SK-N-SH treated with all-trans-retinoic acid at 6 μM for 48 hours (cell line): ENCODE measurements around the gene NMUR1.

Experiments used
- ARNTL ChIP-seq: fragments of 450-650 bp; formaldehyde crosslinking; IDR thresholded peaks from 2 replicates; pipeline ENCODE4 v1.5.0; 2020; ENCODE audit warnings: low read depth, mild to moderate bottlenecking, moderate library complexity, borderline replicate concordance
- BACH2 ChIP-seq: fragments of 250-450 bp; sonication (Bioruptor Pico); IDR thresholded peaks from 2 replicates; pipeline ENCODE4 v1.9.0; 2021; ENCODE audit warnings: mild to moderate bottlenecking, borderline replicate concordance
- CSRNP3 ChIP-seq: fragments of 250-450 bp; sonication (Bioruptor Pico); IDR thresholded peaks from 2 replicates; pipeline ENCODE4 v1.5.1; 2021; ENCODE audit warnings: mild to moderate bottlenecking, moderate library complexity
- ESRRG ChIP-seq: fragments of 250-450 bp; sonication (Bioruptor Pico); IDR thresholded peaks from 2 replicates; pipeline ENCODE4 v1.6.1; 2021; ENCODE audit warnings: mild to moderate bottlenecking
- POU6F1 ChIP-seq: fragments of 250-450 bp; sonication (Bioruptor Pico); IDR thresholded peaks from 2 replicates; pipeline ENCODE4 v1.8.0; 2021; ENCODE audit warnings: low read depth, mild to moderate bottlenecking, moderate library complexity, borderline replicate concordance
- RARB ChIP-seq: fragments of 250-450 bp; sonication (Bioruptor Pico); IDR thresholded peaks from 2 replicates; pipeline ENCODE4 v1.8.0; 2021; ENCODE audit warnings: mild to moderate bottlenecking, moderate library complexity
- SNAI2 ChIP-seq: fragments of 250-450 bp; sonication (Bioruptor Pico); IDR thresholded peaks from 2 replicates; pipeline ENCODE4 v1.5.0; 2020; ENCODE audit warnings: mild to moderate bottlenecking, moderate library complexity
- ZFP3 ChIP-seq: fragments of 250-450 bp; sonication (Bioruptor Pico); IDR thresholded peaks from 2 replicates; pipeline ENCODE4 v1.5.0; 2020; ENCODE audit warnings: mild to moderate bottlenecking, moderate library complexity
- ZFP30 ChIP-seq: fragments of 450-650 bp; formaldehyde crosslinking; IDR thresholded peaks from 2 replicates; pipeline ENCODE4 v1.5.0; 2022; ENCODE audit warnings: mild to moderate bottlenecking, moderate library complexity
- ZNF565 ChIP-seq: fragments of 450-650 bp; formaldehyde crosslinking; conservative IDR thresholded peaks from 2 replicates; pipeline ENCODE4 v1.5.0; 2020; ENCODE audit warnings: low read depth, mild to moderate bottlenecking, moderate library complexity
- ZNF8 ChIP-seq: fragments of 450-650 bp; formaldehyde crosslinking; IDR thresholded peaks from 2 replicates; pipeline ENCODE4 v1.5.0; 2020; ENCODE audit warnings: mild to moderate bottlenecking, moderate library complexity
- TF ChIP-seq, protein P1 (sequence below): fragments of 250-450 bp; sonication (Bioruptor Pico); IDR thresholded peaks from 2 replicates; pipeline ENCODE4 v1.5.1; 2020; ENCODE audit warnings: low read depth, mild to moderate bottlenecking, moderate library complexity
- TF ChIP-seq, protein P2 (sequence below): fragments of 250-450 bp; sonication (Bioruptor Pico); IDR thresholded peaks from 2 replicates; pipeline ENCODE4 v1.8.0; 2020; ENCODE audit warnings: mild to moderate bottlenecking, moderate library complexity, borderline replicate concordance
- TF ChIP-seq, protein P3 (sequence below): fragments of 250-450 bp; sonication (Bioruptor Pico); IDR thresholded peaks from 2 replicates; pipeline ENCODE4 v1.5.0; 2020; ENCODE audit warnings: mild to moderate bottlenecking, moderate library complexity

DNA sequence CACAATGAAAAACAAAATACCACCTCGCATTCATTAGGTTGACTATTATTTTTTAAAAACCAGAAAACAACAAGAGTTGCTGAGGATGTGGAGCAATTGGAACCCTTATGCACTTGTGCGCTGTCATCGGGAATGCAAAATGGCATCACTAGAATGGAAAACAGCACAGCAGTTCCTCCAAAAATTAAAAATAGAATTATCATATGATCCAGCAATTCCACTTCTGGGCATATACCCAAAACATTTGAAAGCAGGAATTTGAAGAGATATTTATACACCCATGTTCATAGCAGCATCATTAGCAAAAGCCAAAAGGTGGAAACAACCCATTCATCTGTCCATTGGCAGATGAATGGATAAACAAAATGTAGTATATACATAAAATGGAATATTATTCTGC is 11.9 kb upstream of the NMUR1 start:
- TF ChIP-seq ESRRG (CRISPR knock-in tag), result no peak
- TF ChIP-seq BACH2, result no peak
- TF ChIP-seq, protein P1, sequence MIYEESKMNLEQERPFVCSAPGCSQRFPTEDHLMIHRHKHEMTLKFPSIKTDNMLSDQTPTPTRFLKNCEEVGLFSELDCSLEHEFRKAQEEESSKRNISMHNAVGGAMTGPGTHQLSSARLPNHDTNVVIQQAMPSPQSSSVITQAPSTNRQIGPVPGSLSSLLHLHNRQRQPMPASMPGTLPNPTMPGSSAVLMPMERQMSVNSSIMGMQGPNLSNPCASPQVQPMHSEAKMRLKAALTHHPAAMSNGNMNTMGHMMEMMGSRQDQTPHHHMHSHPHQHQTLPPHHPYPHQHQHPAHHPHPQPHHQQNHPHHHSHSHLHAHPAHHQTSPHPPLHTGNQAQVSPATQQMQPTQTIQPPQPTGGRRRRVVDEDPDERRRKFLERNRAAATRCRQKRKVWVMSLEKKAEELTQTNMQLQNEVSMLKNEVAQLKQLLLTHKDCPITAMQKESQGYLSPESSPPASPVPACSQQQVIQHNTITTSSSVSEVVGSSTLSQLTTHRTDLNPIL (CRISPR knock-in tag), result no peak
- TF ChIP-seq ZNF565, result no peak
- TF ChIP-seq, protein P2, sequence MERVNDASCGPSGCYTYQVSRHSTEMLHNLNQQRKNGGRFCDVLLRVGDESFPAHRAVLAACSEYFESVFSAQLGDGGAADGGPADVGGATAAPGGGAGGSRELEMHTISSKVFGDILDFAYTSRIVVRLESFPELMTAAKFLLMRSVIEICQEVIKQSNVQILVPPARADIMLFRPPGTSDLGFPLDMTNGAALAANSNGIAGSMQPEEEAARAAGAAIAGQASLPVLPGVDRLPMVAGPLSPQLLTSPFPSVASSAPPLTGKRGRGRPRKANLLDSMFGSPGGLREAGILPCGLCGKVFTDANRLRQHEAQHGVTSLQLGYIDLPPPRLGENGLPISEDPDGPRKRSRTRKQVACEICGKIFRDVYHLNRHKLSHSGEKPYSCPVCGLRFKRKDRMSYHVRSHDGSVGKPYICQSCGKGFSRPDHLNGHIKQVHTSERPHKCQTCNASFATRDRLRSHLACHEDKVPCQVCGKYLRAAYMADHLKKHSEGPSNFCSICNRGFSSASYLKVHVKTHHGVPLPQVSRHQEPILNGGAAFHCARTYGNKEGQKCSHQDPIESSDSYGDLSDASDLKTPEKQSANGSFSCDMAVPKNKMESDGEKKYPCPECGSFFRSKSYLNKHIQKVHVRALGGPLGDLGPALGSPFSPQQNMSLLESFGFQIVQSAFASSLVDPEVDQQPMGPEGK (CRISPR knock-in tag), result no peak
- TF ChIP-seq ZFP30 (CRISPR knock-in tag), result no peak
- TF ChIP-seq POU6F1 (CRISPR knock-in tag), result no peak
- TF ChIP-seq ZFP3, result no peak
- no peak for TF ChIP-seq RARB (CRISPR knock-in tag)
- TF ChIP-seq SNAI2 (CRISPR knock-in tag), result no peak
- no peak for TF ChIP-seq CSRNP3 (CRISPR knock-in tag)
- TF ChIP-seq, protein P3, sequence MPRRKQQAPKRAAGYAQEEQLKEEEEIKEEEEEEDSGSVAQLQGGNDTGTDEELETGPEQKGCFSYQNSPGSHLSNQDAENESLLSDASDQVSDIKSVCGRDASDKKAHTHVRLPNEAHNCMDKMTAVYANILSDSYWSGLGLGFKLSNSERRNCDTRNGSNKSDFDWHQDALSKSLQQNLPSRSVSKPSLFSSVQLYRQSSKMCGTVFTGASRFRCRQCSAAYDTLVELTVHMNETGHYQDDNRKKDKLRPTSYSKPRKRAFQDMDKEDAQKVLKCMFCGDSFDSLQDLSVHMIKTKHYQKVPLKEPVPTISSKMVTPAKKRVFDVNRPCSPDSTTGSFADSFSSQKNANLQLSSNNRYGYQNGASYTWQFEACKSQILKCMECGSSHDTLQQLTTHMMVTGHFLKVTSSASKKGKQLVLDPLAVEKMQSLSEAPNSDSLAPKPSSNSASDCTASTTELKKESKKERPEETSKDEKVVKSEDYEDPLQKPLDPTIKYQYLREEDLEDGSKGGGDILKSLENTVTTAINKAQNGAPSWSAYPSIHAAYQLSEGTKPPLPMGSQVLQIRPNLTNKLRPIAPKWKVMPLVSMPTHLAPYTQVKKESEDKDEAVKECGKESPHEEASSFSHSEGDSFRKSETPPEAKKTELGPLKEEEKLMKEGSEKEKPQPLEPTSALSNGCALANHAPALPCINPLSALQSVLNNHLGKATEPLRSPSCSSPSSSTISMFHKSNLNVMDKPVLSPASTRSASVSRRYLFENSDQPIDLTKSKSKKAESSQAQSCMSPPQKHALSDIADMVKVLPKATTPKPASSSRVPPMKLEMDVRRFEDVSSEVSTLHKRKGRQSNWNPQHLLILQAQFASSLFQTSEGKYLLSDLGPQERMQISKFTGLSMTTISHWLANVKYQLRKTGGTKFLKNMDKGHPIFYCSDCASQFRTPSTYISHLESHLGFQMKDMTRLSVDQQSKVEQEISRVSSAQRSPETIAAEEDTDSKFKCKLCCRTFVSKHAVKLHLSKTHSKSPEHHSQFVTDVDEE (CRISPR knock-in tag), result no peak
- no peak for TF ChIP-seq ZNF8 (CRISPR knock-in tag)
- TF ChIP-seq ARNTL, result no peak
